WTC11 (cell line): ENCODE measurements around the gene LRRN3.

Experiments
- ATF1 ChIP-seq: sonication (generic); formaldehyde crosslinking; IDR thresholded peaks from 2 replicates; pipeline ENCODE4 v1.8.1; 2023; ENCODE audit warnings: mild to moderate bottlenecking, moderate library complexity, missing genetic modification reagents
- FOXJ3 ChIP-seq: sonication (generic); formaldehyde crosslinking; IDR thresholded peaks from 2 replicates; pipeline ENCODE4 v1.9.0; 2021; ENCODE audit warnings: missing genetic modification reagents, mild to moderate bottlenecking, borderline replicate concordance
- MYBL2 ChIP-seq: sonication (generic); formaldehyde crosslinking; IDR thresholded peaks from 2 replicates; pipeline ENCODE4 v1.8.1; 2023; ENCODE audit warnings: mild to moderate bottlenecking, moderate library complexity, missing genetic modification reagents
- NFE2L1 ChIP-seq: sonication (generic); formaldehyde crosslinking; IDR thresholded peaks from 2 replicates; pipeline ENCODE4 v1.8.1; 2023; ENCODE audit warnings: missing genetic modification reagents
- NR3C1 ChIP-seq: sonication (generic); formaldehyde crosslinking; conservative IDR thresholded peaks from 2 replicates; pipeline ENCODE4 v1.8.1; 2023; ENCODE audit warnings: low read depth, mild to moderate bottlenecking, missing genetic modification reagents
- TEAD1 ChIP-seq: sonication (generic); formaldehyde crosslinking; IDR thresholded peaks from 2 replicates; pipeline ENCODE4 v1.8.0; 2022; ENCODE audit warnings: mild to moderate bottlenecking, missing genetic modification reagents
- ZNF138 ChIP-seq: sonication (generic); formaldehyde crosslinking; conservative IDR thresholded peaks from 2 replicates; pipeline ENCODE4 v1.8.1; 2022; ENCODE audit warnings: mild to moderate bottlenecking, moderate library complexity, missing genetic modification reagents
- TF ChIP-seq, protein P1 (sequence below): fragments of 200-600 bp; IDR thresholded peaks from 2 replicates; pipeline ENCODE4 v1.8.0; 2022; ENCODE audit warnings: antibody characterized with exemption
- TF ChIP-seq, protein P2 (sequence below): sonication (generic); formaldehyde crosslinking; IDR thresholded peaks from 2 replicates; pipeline ENCODE4 v1.8.0; 2022; ENCODE audit warnings: mild to moderate bottlenecking, missing genetic modification reagents
- TF ChIP-seq, protein P3 (sequence below): sonication (generic); formaldehyde crosslinking; IDR thresholded peaks from 2 replicates; pipeline ENCODE4 v1.8.1; 2023; ENCODE audit warnings: mild to moderate bottlenecking, missing genetic modification reagents
- TF ChIP-seq, protein P4 (sequence below): sonication (generic); formaldehyde crosslinking; IDR thresholded peaks from 2 replicates; pipeline ENCODE4 v1.8.0; 2022; ENCODE audit warnings: mild to moderate bottlenecking, missing genetic modification reagents
- TF ChIP-seq, protein P5 (sequence below): sonication (generic); formaldehyde crosslinking; IDR thresholded peaks from 2 replicates; pipeline ENCODE4 v1.8.1; 2023; ENCODE audit warnings: mild to moderate bottlenecking, missing genetic modification reagents, moderate library complexity
- TF ChIP-seq, protein P6 (sequence below): sonication (generic); formaldehyde crosslinking; IDR thresholded peaks from 2 replicates; pipeline ENCODE4 v1.8.1; 2023; ENCODE audit warnings: mild to moderate bottlenecking, missing genetic modification reagents, moderate library complexity
- TF ChIP-seq, protein P7 (sequence below): sonication (generic); formaldehyde crosslinking; IDR thresholded peaks from 2 replicates; pipeline ENCODE4 v1.8.1; 2022; ENCODE audit warnings: low read depth, missing genetic modification reagents, borderline replicate concordance

DNA sequence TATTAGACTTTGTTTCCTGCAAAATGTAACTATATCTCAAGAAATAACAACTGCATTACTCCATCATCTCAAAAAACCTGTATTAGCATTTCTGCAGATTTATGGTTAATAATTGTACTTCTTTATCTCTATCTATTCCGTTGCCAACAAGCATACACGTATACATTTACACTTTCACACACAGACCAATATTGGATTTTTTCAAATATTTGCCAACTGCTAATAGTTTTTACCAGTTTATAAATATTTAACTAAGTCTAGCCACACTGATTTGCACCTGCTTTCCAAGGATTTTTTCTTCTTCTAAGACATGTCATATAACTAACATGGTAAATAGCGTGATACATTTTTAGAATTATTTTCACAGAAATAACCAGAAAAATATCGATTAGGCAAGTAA, 12.2 kb downstream of the LRRN3 start:
- TF ChIP-seq, protein P1, sequence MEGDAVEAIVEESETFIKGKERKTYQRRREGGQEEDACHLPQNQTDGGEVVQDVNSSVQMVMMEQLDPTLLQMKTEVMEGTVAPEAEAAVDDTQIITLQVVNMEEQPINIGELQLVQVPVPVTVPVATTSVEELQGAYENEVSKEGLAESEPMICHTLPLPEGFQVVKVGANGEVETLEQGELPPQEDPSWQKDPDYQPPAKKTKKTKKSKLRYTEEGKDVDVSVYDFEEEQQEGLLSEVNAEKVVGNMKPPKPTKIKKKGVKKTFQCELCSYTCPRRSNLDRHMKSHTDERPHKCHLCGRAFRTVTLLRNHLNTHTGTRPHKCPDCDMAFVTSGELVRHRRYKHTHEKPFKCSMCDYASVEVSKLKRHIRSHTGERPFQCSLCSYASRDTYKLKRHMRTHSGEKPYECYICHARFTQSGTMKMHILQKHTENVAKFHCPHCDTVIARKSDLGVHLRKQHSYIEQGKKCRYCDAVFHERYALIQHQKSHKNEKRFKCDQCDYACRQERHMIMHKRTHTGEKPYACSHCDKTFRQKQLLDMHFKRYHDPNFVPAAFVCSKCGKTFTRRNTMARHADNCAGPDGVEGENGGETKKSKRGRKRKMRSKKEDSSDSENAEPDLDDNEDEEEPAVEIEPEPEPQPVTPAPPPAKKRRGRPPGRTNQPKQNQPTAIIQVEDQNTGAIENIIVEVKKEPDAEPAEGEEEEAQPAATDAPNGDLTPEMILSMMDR: no peak
- TF ChIP-seq, protein P2, sequence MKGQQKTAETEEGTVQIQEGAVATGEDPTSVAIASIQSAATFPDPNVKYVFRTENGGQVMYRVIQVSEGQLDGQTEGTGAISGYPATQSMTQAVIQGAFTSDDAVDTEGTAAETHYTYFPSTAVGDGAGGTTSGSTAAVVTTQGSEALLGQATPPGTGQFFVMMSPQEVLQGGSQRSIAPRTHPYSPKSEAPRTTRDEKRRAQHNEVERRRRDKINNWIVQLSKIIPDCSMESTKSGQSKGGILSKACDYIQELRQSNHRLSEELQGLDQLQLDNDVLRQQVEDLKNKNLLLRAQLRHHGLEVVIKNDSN (CRISPR knock-in tag): no peak
- no peak for TF ChIP-seq FOXJ3 (CRISPR knock-in tag)
- no peak for TF ChIP-seq ATF1 (CRISPR knock-in tag)
- no peak for TF ChIP-seq NR3C1 (CRISPR knock-in tag)
- TF ChIP-seq TEAD1 (CRISPR knock-in tag): no peak
- TF ChIP-seq, protein P3, sequence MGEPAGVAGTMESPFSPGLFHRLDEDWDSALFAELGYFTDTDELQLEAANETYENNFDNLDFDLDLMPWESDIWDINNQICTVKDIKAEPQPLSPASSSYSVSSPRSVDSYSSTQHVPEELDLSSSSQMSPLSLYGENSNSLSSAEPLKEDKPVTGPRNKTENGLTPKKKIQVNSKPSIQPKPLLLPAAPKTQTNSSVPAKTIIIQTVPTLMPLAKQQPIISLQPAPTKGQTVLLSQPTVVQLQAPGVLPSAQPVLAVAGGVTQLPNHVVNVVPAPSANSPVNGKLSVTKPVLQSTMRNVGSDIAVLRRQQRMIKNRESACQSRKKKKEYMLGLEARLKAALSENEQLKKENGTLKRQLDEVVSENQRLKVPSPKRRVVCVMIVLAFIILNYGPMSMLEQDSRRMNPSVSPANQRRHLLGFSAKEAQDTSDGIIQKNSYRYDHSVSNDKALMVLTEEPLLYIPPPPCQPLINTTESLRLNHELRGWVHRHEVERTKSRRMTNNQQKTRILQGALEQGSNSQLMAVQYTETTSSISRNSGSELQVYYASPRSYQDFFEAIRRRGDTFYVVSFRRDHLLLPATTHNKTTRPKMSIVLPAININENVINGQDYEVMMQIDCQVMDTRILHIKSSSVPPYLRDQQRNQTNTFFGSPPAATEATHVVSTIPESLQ (CRISPR knock-in tag): no peak
- TF ChIP-seq, protein P4, sequence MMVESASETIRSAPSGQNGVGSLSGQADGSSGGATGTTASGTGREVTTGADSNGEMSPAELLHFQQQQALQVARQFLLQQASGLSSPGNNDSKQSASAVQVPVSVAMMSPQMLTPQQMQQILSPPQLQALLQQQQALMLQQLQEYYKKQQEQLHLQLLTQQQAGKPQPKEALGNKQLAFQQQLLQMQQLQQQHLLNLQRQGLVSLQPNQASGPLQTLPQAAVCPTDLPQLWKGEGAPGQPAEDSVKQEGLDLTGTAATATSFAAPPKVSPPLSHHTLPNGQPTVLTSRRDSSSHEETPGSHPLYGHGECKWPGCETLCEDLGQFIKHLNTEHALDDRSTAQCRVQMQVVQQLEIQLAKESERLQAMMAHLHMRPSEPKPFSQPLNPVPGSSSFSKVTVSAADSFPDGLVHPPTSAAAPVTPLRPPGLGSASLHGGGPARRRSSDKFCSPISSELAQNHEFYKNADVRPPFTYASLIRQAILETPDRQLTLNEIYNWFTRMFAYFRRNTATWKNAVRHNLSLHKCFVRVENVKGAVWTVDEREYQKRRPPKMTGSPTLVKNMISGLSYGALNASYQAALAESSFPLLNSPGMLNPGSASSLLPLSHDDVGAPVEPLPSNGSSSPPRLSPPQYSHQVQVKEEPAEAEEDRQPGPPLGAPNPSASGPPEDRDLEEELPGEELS (CRISPR knock-in tag): no peak
- no peak for TF ChIP-seq ZNF138
- no peak for TF ChIP-seq MYBL2 (CRISPR knock-in tag)
- TF ChIP-seq, protein P5, sequence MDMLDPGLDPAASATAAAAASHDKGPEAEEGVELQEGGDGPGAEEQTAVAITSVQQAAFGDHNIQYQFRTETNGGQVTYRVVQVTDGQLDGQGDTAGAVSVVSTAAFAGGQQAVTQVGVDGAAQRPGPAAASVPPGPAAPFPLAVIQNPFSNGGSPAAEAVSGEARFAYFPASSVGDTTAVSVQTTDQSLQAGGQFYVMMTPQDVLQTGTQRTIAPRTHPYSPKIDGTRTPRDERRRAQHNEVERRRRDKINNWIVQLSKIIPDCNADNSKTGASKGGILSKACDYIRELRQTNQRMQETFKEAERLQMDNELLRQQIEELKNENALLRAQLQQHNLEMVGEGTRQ (CRISPR knock-in tag): no peak
- TF ChIP-seq NFE2L1: no peak
- TF ChIP-seq, protein P6, sequence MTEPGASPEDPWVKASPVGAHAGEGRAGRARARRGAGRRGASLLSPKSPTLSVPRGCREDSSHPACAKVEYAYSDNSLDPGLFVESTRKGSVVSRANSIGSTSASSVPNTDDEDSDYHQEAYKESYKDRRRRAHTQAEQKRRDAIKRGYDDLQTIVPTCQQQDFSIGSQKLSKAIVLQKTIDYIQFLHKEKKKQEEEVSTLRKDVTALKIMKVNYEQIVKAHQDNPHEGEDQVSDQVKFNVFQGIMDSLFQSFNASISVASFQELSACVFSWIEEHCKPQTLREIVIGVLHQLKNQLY (CRISPR knock-in tag): no peak
- TF ChIP-seq, protein P7, sequence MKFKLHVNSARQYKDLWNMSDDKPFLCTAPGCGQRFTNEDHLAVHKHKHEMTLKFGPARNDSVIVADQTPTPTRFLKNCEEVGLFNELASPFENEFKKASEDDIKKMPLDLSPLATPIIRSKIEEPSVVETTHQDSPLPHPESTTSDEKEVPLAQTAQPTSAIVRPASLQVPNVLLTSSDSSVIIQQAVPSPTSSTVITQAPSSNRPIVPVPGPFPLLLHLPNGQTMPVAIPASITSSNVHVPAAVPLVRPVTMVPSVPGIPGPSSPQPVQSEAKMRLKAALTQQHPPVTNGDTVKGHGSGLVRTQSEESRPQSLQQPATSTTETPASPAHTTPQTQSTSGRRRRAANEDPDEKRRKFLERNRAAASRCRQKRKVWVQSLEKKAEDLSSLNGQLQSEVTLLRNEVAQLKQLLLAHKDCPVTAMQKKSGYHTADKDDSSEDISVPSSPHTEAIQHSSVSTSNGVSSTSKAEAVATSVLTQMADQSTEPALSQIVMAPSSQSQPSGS: no peak
